OCI-LY1 (cell line): ENCODE data around the gene HP.

Source experiments
- H2AFZ ChIP-seq: fragments of 200-600 bp; sonication (generic), shearing (Covaris generic); 2 replicates; pipeline ENCODE4 v1.6.0; 2014; ENCODE audit warnings: antibody characterized with exemption, mild to moderate bottlenecking, low read length
- H3F3A ChIP-seq: fragments of 200-600 bp; sonication (generic), shearing (Covaris generic); 2 replicates; pipeline ENCODE4 v1.6.0; 2014; ENCODE audit warnings: mild to moderate bottlenecking, antibody characterized with exemption, low read length, moderate library complexity; ENCODE audit not compliant: insufficient read depth
- H3K27ac ChIP-seq: fragments of 200-600 bp; sonication (generic); 2 replicates; pipeline ENCODE4 v1.5.1; 2014; ENCODE audit warnings: low read length, mixed run types, mild to moderate bottlenecking, low read depth; ENCODE audit not compliant: poor library complexity, severe bottlenecking
- H3K27me3 ChIP-seq: fragments of 200-600 bp; sonication (generic); 2 replicates; pipeline ENCODE4 v1.6.0; 2014; ENCODE audit warnings: antibody characterized with exemption, mild to moderate bottlenecking, low read length, moderate library complexity; ENCODE audit not compliant: insufficient read depth
- H3K36me3 ChIP-seq: fragments of 200-600 bp; sonication (generic); 2 replicates; pipeline ENCODE4 v1.6.1; 2014; ENCODE audit warnings: mild to moderate bottlenecking, antibody characterized with exemption, low read length, moderate library complexity, mixed read lengths; ENCODE audit not compliant: insufficient read depth
- H3K4me1 ChIP-seq: fragments of 200-600 bp; sonication (generic); 2 replicates; pipeline ENCODE4 v1.5.1; 2014; ENCODE audit warnings: mild to moderate bottlenecking, low read length, moderate library complexity; ENCODE audit not compliant: insufficient read depth, severe bottlenecking
- H3K4me2 ChIP-seq: fragments of 200-600 bp; sonication (generic), shearing (Covaris generic); 2 replicates; pipeline ENCODE4 v1.6.1; 2014; ENCODE audit warnings: low read length
- H3K4me3 ChIP-seq: fragments of 200-600 bp; sonication (generic); 2 replicates; pipeline ENCODE4 v1.5.1; 2014; ENCODE audit warnings: low read length, low read depth, mild to moderate bottlenecking, mixed read lengths; ENCODE audit not compliant: poor library complexity, severe bottlenecking
- H3K79me2 ChIP-seq: fragments of 200-600 bp; shearing (Covaris generic); 2 replicates; pipeline ENCODE4 v1.6.1; 2016; ENCODE audit warnings: mixed run types, low read length, mixed read lengths; ENCODE audit not compliant: insufficient read depth
- H3K9ac ChIP-seq: fragments of 200-600 bp; sonication (generic), shearing (Covaris generic); 2 replicates; pipeline ENCODE4 v1.6.1; 2014; ENCODE audit warnings: mild to moderate bottlenecking, low read length, mixed read lengths
- H3K9me2 ChIP-seq: fragments of 200-600 bp; sonication (generic), shearing (Covaris generic); 2 replicates; pipeline ENCODE4 v1.6.1; 2014; ENCODE audit warnings: low read depth, mild to moderate bottlenecking, low read length, mixed read lengths
- H3K9me3 ChIP-seq: fragments of 200-600 bp; shearing (Covaris generic); 2 replicates; pipeline ENCODE4 v1.6.1; 2014; ENCODE audit warnings: low read length, mixed read lengths
- H4K20me1 ChIP-seq: fragments of 200-600 bp; sonication (generic), shearing (Covaris generic); 2 replicates; pipeline ENCODE4 v1.6.0; 2016; ENCODE audit warnings: mild to moderate bottlenecking, low read length; ENCODE audit not compliant: insufficient read depth
- CTCF ChIP-seq: fragments of 200-600 bp; sonication (generic), shearing (Covaris generic); IDR thresholded peaks from 2 replicates; pipeline ENCODE4 v1.5.1; 2017; ENCODE audit warnings: mild to moderate bottlenecking, antibody characterized with exemption, low read length, moderate library complexity, mixed read lengths
- EZH2 ChIP-seq: fragments of 200-600 bp; sonication (generic), shearing (Covaris generic); IDR thresholded peaks from 2 replicates; pipeline ENCODE4 v1.8.0; 2017; ENCODE audit warnings: borderline replicate concordance, mixed run types, mild to moderate bottlenecking, antibody characterized with exemption, low read length, moderate library complexity, mixed read lengths

HP gene

GRCh38 chr16:72104905-72105304, 50.6 kb downstream of the HP start:
- no peak overlapping the region for H3K9ac ChIP-seq
- no peaks in the 10 kb centered on the region for H4K20me1 ChIP-seq
- no peaks in the 10 kb centered on the region for H3K27me3 ChIP-seq
- no peaks in the 10 kb centered on the region for H3K79me2 ChIP-seq
- H2AFZ ChIP-seq: no peak overlapping the region
- H3K9me2 ChIP-seq: no peaks in the 10 kb centered on the region
- H3K4me3 ChIP-seq: no peak overlapping the region
- H3F3A ChIP-seq: no peaks in the 10 kb centered on the region
- no peak overlapping the region for H3K4me2 ChIP-seq
- TF ChIP-seq EZH2 (no peak), CTCF (no peak)
- no peaks in the 10 kb centered on the region for H3K9me3 ChIP-seq
- H3K36me3 ChIP-seq: peaks cover 99% of the 10 kb centered on the region
- H3K27ac ChIP-seq: no peak overlapping the region
- H3K4me1 ChIP-seq: no peaks in the 10 kb centered on the region

- Histone ChIP-seq H3F3A (no peaks in the 10 kb centered on the region), H3K27ac (no peak overlapping the region), H3K9me2 (no peaks in the 10 kb centered on the region), H3K4me2 (no peak overlapping the region), H3K4me1 (no peaks in the 10 kb centered on the region), H3K36me3 (peaks cover 99% of the 10 kb centered on the region), H3K27me3 (no peaks in the 10 kb centered on the region), H3K9ac (no peak overlapping the region), H3K9me3 (no peaks in the 10 kb centered on the region), H3K79me2 (no peaks in the 10 kb centered on the region), H2AFZ (no peak overlapping the region), H4K20me1 (no peaks in the 10 kb centered on the region), H3K4me3 (no peak overlapping the region)
- TF ChIP-seq CTCF: no peak
- TF ChIP-seq EZH2: no peak
Observed at GRCh38 chr16:72105978-72106377, 51.7 kb downstream of the HP start.

- H3K9me2 ChIP-seq: no peaks in the 10 kb centered on the region
- no peaks in the 10 kb centered on the region for H3K79me2 ChIP-seq
- H3K4me2 ChIP-seq: no peak overlapping the region
- no peaks in the 10 kb centered on the region for H3K9me3 ChIP-seq
- no peak overlapping the region for H3K9ac ChIP-seq
- no peak overlapping the region for H3K4me3 ChIP-seq
- H3K27ac ChIP-seq: no peak overlapping the region
- no peaks in the 10 kb centered on the region for H4K20me1 ChIP-seq
- no peaks in the 10 kb centered on the region for H3K4me1 ChIP-seq
- no peaks in the 10 kb centered on the region for H3F3A ChIP-seq
- peaks cover 99% of the 10 kb centered on the region for H3K36me3 ChIP-seq
- H3K27me3 ChIP-seq: no peaks in the 10 kb centered on the region
- H2AFZ ChIP-seq: no peak overlapping the region
- no peak for TF ChIP-seq EZH2
Observed at GRCh38 chr16:72107371-72107770, 53.1 kb downstream of the HP start.

- H3K4me1 ChIP-seq: no peaks in the 10 kb centered on the region
- H3K4me2 ChIP-seq: no peak overlapping the region
- H2AFZ ChIP-seq: no peak overlapping the region
- H4K20me1 ChIP-seq: no peaks in the 10 kb centered on the region
- H3K9me2 ChIP-seq: no peaks in the 10 kb centered on the region
- H3K27ac ChIP-seq: no peak overlapping the region
- no peaks in the 10 kb centered on the region for H3K27me3 ChIP-seq
- TF ChIP-seq CTCF (no peak), EZH2 (no peak)
- peaks cover 94% of the 10 kb centered on the region for H3K36me3 ChIP-seq
- H3F3A ChIP-seq: no peaks in the 10 kb centered on the region
- H3K9ac ChIP-seq: no peak overlapping the region
- no peaks in the 10 kb centered on the region for H3K9me3 ChIP-seq
- no peak overlapping the region for H3K4me3 ChIP-seq
- no peaks in the 10 kb centered on the region for H3K79me2 ChIP-seq
Observed at GRCh38 chr16:72108353-72109102, 54.2 kb downstream of the HP start.
